Activated CD4-positive, alpha-beta T cell treated with anti-CD3 and anti-CD28 coated beads, Interleukin-10, Interleukin-2, amounts not matched to agents 100 ng/mL and 50 ng/mL, durations not matched to agents 16 hours and 8 hours (primary cell): ENCODE measurements around the gene ADAMTS17.

Source experiments
- DNase-seq: peaks from one replicate; pipeline ENCODE4 v3.0.0-alpha.2; 2020

Gene ADAMTS17

DNA sequence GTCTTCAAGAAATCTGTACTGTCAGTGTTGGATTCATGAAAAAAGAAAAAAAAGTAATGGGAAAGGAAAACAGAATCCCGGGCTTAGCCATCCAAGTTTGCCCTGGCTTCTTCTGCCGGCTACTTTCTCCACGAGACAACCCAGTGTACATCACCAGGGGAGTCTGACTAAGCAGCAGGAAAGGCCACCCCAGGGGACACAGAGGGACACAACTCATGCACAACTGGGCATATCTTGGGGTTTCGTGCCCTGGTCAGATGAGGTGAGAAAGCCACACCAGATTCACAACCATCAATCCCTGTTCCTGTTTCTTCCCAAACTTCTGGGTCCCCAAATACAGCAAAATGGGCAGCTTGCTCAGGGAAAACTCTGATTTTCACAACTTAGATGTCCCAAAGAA is 33.2 kb downstream of the ADAMTS17 start:
- no peak for DNase-seq

DNA sequence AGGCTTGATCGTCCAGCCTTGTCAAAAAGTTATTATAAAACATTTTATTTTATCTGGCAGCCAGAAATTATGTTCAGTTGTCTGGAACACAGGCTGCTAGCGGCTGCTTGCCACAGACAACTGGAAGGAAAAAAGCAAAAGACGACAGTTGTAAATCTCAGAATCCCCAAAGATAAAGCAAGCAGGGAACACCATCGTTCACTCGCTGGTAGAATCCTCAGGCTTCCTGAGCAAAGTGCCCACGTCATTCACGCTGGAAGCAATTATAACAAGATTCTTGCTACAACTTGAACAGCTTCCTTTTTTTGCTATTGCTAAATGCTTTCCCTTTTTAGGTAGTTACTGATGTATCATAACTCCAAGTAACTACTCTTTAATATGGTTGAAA is 33.6 kb downstream of the ADAMTS17 start:
- no peak for DNase-seq

DNA sequence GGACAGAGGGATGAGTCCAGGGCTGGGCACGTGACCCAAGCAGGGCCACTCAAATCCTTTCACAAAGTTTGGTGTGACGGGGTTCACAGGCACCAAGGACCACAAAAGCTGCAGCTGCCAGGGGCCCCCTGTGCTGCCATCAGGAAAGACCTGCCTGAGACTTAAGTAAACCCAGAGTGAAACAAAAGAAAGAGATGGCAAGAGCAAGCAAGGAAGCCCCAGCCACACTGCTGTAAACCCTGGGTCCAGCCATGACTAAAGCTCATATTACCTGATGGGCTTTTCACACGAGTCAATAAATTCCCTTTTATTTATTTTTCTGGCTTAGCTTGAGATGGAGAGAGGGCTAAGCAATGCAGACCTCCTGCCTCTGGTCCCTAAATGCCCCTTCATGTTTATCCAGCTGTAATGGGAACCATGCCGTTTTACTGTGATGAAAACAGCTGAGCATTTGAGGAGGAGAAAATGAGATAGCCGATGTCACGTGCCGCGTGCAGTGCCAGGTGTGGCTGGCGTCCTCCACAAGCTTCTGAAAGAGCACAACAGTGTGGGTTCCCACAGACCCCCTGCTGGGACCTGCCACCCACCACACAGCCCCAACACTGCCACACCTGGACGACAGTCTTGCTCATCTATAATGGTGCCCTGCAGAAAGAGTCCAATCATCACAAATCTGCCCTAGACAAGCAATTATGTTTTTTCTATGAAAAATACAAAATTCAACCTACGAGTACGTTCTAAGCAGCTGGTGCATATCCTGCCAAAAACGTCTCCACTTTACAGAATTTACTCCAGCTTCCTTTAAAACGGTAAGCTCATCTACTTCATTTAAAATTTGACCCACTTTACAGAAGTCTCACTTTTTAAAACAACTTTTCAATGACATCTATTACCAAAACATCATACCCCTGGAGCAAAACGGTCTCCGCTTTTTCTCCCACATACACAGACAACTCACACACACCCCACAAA is 34.2 kb downstream of the ADAMTS17 start:
- DNase-seq, result no peak

- no peak for DNase-seq
Observed at GRCh38 chr15:100306098-100306497, 35.7 kb downstream of the ADAMTS17 start.

GRCh38 chr15:100301910-100302431 is 39.8 kb downstream of the ADAMTS17 start:
- no peak for DNase-seq

DNA sequence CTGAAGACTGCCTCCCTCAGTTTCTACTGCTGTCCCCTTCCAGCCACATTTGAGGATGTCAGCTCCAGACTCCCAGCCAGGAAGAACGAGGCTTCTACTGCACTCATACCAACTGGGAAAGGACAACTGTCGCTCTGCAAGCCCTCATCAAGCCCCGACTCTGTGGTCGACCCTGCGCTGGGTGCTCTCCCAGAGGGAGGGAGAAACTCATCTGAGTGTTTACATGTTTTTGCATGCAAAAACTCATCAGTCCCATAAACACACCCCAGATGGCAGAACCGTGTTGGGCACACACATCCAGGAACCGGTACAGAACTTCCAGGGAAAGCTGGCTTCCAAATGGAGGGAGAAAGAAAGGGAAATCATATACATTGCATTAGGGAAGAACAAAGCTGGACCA is 43.5 kb downstream of the ADAMTS17 start:
- no peak for DNase-seq

DNA sequence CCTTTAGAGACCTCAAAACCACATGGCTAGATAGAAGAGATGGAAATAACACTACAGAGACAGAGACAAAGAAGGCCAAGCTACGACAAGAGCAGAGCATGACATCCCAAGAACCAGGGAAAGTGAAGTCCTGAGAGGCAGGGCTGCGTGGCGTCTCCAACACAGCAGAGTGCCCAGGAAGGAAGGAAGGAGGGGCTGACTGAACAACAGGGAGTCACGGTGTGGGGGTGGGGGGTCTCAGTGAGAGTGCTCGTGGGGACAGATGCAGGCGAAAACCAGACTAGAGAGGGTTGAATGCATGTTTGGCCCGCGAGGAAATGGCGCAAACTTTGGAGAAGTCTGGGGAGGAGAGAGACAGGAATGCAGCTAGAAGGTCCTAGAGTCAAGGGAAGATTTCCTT is 44.0 kb downstream of the ADAMTS17 start:
- DNase-seq, result no peak

GRCh38 chr15:100295939-100296565 is 45.7 kb downstream of the ADAMTS17 start:
- no peak for DNase-seq

GRCh38 chr15:100292010-100292409 is 49.8 kb downstream of the ADAMTS17 start:
- no peak for DNase-seq

DNA sequence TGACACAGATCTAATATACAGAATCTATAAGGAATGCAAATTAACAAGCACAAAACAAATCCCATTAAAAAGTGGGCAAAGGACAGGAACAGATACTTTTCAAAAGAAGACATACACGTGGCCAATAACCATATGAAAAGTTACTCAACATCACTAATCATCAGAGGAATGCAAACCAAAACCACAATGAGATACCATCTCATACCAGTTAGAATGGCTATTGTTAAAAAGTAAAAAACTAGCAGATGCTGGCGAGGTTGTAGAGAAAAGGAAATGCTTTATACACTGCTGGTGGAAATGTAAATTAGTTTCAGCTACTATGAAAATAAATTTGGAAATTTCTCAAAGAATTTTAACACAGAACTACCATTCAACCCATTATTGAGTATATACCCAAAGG is 50.7 kb downstream of the ADAMTS17 start:
- DNase-seq, result no peak

DNA sequence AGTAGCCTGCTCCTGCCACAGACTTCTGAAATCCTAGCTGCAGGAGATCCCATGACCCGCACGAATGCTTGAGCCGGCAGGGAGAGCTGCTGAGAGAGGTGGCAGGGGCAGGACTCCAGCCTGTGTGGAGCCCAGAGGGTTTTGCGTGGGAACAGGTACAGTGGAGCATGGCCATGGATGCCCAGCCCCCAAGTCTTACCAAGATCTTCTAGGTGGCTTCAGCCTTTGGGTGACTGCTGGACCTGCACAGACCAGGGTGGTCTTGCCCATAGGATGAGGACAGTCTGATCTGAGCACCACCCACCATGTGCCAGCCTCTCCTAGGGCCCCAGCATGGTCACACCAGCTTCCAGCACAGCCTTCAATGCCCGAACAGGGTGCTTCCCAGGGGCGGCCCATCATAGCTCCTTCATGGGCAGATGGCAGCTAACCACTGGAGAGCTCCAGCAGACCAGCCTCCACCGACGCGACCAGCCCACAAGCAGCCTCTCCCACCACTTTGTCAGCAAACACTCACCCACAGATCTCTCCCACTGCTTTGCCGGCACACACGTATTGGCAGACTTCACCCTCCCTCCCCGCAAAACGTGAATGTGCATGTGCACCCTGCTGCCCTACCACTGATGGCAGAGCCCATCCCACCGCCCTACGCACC is 56.0 kb downstream of the ADAMTS17 start:
- no peak for DNase-seq

DNA sequence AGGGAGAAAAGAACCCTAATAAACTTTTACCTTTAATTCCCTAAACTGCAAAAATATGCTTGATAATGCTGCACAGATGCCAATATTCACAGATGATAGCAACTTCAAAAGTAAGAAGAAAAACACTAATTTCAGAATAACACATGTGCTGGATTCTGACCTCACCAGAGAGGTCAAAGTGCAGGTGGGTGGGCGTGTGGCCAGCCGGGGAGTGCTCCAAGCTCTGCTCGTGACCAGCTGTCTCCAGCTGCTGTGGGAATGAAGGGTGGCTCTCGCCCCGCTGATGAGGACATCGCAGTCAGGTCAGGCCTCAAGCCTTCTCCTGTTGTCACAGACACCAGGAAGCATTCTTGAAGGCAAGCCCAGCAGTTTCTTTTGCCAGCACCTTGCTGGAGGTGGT is 57.1 kb downstream of the ADAMTS17 start:
- no peak for DNase-seq

GRCh38 chr15:100284191-100284590 is 57.6 kb downstream of the ADAMTS17 start:
- DNase-seq, result no peak

- DNase-seq, result no peak
Observed at GRCh38 chr15:100281096-100281917, 60.5 kb downstream of the ADAMTS17 start.

DNA sequence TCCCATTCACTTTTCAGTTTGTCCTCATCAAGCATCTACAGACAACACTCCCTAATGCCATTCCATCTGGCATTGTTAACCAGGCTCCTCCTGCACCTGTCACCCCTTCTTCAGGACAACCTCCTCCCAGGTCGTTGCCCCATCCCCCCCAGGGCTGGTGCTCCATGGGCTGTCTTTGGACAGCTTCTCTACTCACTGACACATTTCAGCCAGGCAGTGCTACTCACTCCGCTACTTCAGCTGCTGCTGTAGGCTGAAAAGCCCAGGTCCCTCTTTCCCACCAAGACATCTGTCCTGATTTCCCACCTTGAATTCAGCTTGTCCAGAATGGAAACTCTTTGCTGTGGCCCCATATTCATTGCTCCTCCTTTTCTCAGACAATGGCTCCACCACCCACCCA is 61.9 kb downstream of the ADAMTS17 start:
- DNase-seq, result no peak

GRCh38 chr15:100279446-100279845 is 62.3 kb downstream of the ADAMTS17 start:
- DNase-seq, result no peak

DNA sequence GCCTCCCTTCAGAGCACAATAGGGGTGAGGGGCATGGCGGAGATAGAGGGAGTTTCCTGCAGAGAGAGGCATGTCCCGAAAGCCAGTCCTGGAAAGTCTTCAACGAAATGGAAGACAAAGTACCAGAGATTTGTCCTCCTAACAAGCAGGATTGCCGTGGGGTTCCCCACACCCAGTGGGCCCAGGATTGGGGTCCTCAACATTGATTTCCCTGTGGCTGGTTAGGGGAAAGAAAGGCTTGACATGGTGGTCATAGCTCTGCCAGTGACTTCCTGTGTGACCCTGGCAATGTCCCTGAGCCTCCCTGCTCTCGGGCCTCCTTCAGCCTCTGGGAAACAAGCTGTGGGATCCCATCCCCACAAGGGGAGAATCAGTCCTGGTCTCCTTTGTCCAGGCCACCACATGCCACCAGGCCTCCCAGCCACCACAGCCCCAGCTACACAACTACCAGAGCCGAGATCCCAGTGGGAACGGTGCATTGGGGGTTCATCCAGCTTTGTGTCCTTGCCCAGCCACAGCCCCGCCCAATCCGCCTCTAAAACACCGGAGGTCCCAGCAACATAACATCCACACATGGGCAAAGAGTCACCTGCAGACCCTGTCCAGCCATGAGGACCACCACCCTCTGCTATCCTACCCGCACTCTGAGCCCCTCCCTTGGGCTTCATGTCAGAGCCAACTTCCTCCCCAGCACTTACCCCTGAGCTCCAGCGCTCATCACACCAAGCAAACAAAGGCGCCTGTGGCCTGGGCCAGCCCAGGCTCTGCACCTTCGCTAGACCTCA is 63.0 kb downstream of the ADAMTS17 start:
- no peak for DNase-seq

DNA sequence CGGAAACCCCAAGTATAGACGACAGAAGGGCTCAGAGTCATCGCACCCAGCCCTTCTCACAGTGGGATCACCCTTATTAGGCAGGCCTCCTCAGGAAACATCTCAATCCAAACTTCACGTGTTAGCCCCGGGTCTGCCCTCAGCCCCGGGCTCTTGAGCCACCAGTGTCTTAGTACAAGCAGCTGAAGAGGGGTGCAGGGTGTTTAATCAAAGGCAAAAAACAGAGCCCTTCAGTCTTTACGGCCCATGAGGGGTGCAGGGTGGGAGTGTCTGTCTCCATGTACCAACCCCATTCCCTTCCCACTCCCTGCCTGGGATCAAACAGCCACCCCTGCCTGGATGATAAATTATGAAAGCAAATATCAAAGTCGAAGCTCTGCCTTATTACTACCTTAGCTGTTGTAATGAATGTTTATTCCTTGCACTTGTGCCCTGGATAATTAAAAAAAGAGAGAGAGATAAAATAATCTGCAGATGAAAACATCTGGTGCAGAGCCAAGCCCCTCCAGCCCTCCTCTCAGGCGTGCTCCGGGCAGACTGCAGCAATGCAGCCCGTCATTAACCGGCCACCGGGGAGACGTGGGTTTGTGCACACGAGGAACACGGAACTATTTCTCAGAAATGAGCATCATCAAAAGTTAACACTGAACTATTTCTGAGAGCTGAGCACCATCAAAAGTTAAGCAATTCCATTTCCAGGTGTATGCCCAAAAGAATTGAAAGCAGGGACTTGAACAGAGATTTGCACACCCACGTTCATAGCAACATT is 64.5 kb downstream of the ADAMTS17 start:
- no peak for DNase-seq

- DNase-seq, result no peak
Observed at GRCh38 chr15:100276506-100276905, 65.3 kb downstream of the ADAMTS17 start.

DNA sequence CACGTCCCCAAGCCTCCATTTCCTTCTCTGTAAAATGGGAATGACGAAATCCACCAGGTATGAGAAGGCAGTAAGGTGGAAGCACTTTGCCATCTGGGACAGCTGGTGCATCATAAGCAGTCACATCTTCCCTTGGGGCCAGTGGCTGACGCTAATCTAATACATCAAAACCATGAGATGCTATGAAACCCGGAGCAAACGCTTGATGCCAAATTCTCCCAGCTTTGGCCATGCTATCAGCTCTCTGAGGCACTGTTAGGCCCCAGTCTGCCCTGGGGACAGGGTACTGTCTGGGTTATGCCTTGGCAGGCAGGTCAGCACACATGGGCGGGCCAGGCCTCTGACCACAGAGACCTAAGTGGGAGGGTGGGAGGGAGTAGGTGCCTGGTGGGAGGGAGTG is 66.1 kb downstream of the ADAMTS17 start:
- no peak for DNase-seq

DNA sequence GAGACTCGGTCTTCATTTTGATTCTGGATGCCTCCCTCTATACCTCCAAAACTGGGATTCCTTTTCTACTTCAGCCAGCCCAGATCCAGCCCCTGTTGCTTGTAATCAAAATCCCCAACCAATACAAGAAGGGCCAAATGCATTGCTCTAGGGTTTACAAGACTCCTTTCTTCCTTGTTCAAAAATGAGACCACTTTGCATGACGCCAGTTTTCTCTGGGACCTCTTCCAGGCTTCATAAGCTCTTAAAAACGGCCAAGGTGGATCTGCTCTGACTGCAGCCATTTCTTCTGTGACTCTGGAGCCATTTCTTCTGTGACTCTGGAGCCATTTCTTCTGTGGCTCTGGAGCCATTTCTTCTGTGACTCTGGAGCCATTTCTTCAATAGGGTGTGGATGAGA is 71.9 kb downstream of the ADAMTS17 start:
- DNase-seq, result no peak
